CD4-positive, alpha-beta T cell treated with Interferon alpha-2 for 1 hour (primary cell): ENCODE data around the gene SH3BP4.

ENCODE experiments used
- DNase-seq, 2 donors: peaks; one replicate each; pipeline ENCODE4 v3.0.0-alpha.2; 2020 to 2022

SH3BP4 gene

GRCh38 chr2:234967201-234967869 is 15.5 kb downstream of the SH3BP4 start:
- DNase-seq: no peak

- no peak for DNase-seq
Observed at GRCh38 chr2:234967870-234968208, 16.0 kb downstream of the SH3BP4 start.

GRCh38 chr2:234968631-234969305 is 17.0 kb downstream of the SH3BP4 start:
- DNase-seq: no peak

GRCh38 chr2:234969306-234970098 is 17.7 kb downstream of the SH3BP4 start:
- no peak for DNase-seq

GRCh38 chr2:234970099-234970440 is 18.3 kb downstream of the SH3BP4 start:
- DNase-seq: no peak

- no peak for DNase-seq
Observed at GRCh38 chr2:234970477-234970882, 18.7 kb downstream of the SH3BP4 start.

GRCh38 chr2:234971496-234971895 is 19.7 kb downstream of the SH3BP4 start:
- DNase-seq: no peak

GRCh38 chr2:234973008-234973407 is 21.2 kb downstream of the SH3BP4 start:
- no peak for DNase-seq

- no peak for DNase-seq
Observed at GRCh38 chr2:234974501-234975385, 22.9 kb downstream of the SH3BP4 start.

- DNase-seq: no peak
Observed at GRCh38 chr2:234975611-234976010, 23.8 kb downstream of the SH3BP4 start.

GRCh38 chr2:234976479-234977227 is 24.8 kb downstream of the SH3BP4 start:
- DNase-seq: no peak

GRCh38 chr2:234977228-234977679 is 25.4 kb downstream of the SH3BP4 start:
- no peak for DNase-seq

GRCh38 chr2:234978466-234979203 is 26.8 kb downstream of the SH3BP4 start:
- no peak for DNase-seq

GRCh38 chr2:234979204-234980167 is 27.7 kb downstream of the SH3BP4 start:
- no peak for DNase-seq

- DNase-seq: no peak
Observed at GRCh38 chr2:234980451-234981187, 28.8 kb downstream of the SH3BP4 start.

GRCh38 chr2:234981197-234982095 is 29.6 kb downstream of the SH3BP4 start:
- DNase-seq: no peak

- DNase-seq: no peak
Observed at GRCh38 chr2:234982096-234982834, 30.4 kb downstream of the SH3BP4 start.
